NCI-H2196 (cell line): ENCODE results near the gene CYP4F8.
"Not testable (repeated sequence)": the region's sequence is repeated elsewhere in the genome, so short reads cannot be mapped to it uniquely, and the experiment has no call there.

Source experiments
- DNase-seq: peaks from one replicate; lab custom pipeline; 2025; ENCODE audit not compliant: unreplicated experiment; lab: John Stamatoyannopoulos, UW

The CYP4F8 gene

GRCh38 chr19:15614507-15615379 lies at the start of gene CYP4F8:
Gene CYP4F8 (plus strand): TSS chr19:15615218. CDS start chr19:15615617, 399 bp downstream.
- DNase-seq, result peak; percentile 49

- DNase-seq, result no peak
Observed at GRCh38 chr19:15570420-15570819, 44.6 kb upstream of the CYP4F8 start.

- DNase-seq, result no peak
Observed at GRCh38 chr19:15575406-15575805, 39.6 kb upstream of the CYP4F8 start.

- DNase-seq, result no peak
Observed at GRCh38 chr19:15576526-15577156, 38.4 kb upstream of the CYP4F8 start.

- no peak for DNase-seq
Observed at GRCh38 chr19:15577184-15577771, 37.7 kb upstream of the CYP4F8 start.

GRCh38 chr19:15583346-15583745 lies 31.7 kb upstream of the CYP4F8 start:
- no peak for DNase-seq

- DNase-seq, result no peak
Observed at GRCh38 chr19:15584095-15584494, 30.9 kb upstream of the CYP4F8 start.

- DNase-seq, result peak; percentile 58
Observed at GRCh38 chr19:15584541-15585115, 30.4 kb upstream of the CYP4F8 start.

- DNase-seq, result no peak
Observed at GRCh38 chr19:15587663-15588062, 27.4 kb upstream of the CYP4F8 start.

- no peak for DNase-seq
Observed at GRCh38 chr19:15588265-15588664, 26.8 kb upstream of the CYP4F8 start.

- DNase-seq, result no peak
Observed at GRCh38 chr19:15589760-15590451, 25.1 kb upstream of the CYP4F8 start.

- no peak for DNase-seq
Observed at GRCh38 chr19:15591796-15592195, 23.2 kb upstream of the CYP4F8 start.

GRCh38 chr19:15592506-15592905 lies 22.5 kb upstream of the CYP4F8 start:
- DNase-seq, result not testable (repeated sequence)

- DNase-seq, result not testable (repeated sequence)
Observed at GRCh38 chr19:15593766-15594165, 21.3 kb upstream of the CYP4F8 start.

GRCh38 chr19:15595069-15595468 lies 19.9 kb upstream of the CYP4F8 start:
- peak; percentile 62 for DNase-seq

- not testable (repeated sequence) for DNase-seq
Observed at GRCh38 chr19:15607978-15608925, 6.8 kb upstream of the CYP4F8 start.

GRCh38 chr19:15609261-15609660 lies 5.8 kb upstream of the CYP4F8 start:
- DNase-seq, result no peak

- no peak for DNase-seq
Observed at GRCh38 chr19:15612342-15612741, 2.7 kb upstream of the CYP4F8 start.

GRCh38 chr19:15613338-15613737 lies 1.7 kb upstream of the CYP4F8 start:
- no peak for DNase-seq

- no peak for DNase-seq
Observed at GRCh38 chr19:15615526-15615925, 508 bp downstream of the CYP4F8 start.
